ENCODE measurements around the gene SLC27A3.

SLC27A3 gene, protein sequence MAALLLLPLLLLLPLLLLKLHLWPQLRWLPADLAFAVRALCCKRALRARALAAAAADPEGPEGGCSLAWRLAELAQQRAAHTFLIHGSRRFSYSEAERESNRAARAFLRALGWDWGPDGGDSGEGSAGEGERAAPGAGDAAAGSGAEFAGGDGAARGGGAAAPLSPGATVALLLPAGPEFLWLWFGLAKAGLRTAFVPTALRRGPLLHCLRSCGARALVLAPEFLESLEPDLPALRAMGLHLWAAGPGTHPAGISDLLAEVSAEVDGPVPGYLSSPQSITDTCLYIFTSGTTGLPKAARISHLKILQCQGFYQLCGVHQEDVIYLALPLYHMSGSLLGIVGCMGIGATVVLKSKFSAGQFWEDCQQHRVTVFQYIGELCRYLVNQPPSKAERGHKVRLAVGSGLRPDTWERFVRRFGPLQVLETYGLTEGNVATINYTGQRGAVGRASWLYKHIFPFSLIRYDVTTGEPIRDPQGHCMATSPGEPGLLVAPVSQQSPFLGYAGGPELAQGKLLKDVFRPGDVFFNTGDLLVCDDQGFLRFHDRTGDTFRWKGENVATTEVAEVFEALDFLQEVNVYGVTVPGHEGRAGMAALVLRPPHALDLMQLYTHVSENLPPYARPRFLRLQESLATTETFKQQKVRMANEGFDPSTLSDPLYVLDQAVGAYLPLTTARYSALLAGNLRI

GRCh38 chr1:153774780-153775457 is at the start of gene SLC27A3:
TSS of gene SLC27A3 (plus strand) at chr1:153775407. CDS start at chr1:153775498, 91 bp downstream.
- peak; percentile 55 to 83 for DNase-seq (ENCODE audit: low spot score in 2 of 2)
- H3K36me3 ChIP-seq (replicated peaks): peaks cover 30% of the 10 kb centered on the region
- peak within 1 kb of the TSS; percentile 57 for H3K4me3 ChIP-seq
- peaks cover 6% of the 10 kb centered on the region; the same call in 1 of the 2 replicates for H3K4me1 ChIP-seq
- no peaks in the 10 kb centered on the region for H3K9me3 ChIP-seq
- in situ Hi-C loops (cut with MboI; ENCODE audit: low sequenced_read_pairs): loop anchor here (25.0 kb wide), 2 partner anchors 212 to 413 kb away; partner anchors contain the start of genes JTB, RAB13, RPS27 and S100A9
- no peaks in the 10 kb centered on the region for H3K27me3 ChIP-seq (ENCODE audit: low read depth)

DNA sequence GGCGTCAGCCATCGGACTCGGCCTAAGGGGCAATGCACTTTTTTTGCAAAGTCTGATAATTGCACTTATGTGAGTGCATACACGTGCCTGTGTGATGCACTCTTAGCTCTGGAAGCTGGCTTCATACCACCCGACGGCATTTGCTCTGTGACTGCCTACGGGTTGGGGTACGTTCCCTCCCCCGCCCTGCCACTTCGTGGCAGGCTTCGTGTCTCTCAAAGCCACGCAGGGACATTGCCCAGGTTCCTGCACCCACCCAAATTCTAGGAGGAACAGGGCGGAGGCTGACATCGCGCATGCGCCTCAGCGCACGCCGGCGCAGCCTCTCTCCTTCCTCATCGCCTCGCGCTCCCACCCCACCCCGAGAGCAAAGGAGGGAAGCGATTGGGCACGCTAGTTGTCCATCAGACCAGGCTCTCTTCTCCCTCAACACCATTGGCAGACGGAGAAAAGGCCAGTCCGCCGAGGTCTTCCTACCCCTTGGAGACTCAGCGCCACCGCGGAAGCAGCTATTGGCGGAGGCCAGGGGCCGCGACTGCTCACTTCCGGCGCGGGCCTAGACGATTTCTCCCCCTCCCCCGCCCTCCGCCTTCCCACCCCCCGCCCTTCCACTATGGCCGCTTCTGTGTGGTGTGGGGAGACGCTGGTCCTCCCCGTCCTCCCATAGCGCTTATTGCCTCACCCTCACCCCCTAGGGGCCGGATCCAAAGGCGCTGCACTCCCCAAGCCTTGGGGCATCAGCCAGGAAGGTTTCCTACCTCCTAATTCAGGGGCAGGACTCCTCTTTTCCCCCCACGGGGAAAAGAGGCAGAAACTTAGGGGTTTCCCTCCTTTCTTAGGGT is 47.5 kb upstream of the SLC27A3 start, which contains the start of gene INTS3:
Gene INTS3 (plus strand): TSS at position 588 of the 842 bp plus-strand sequence. CDS start 585 bp downstream, outside the sequence.
- DNase-seq (ENCODE audit: low spot score in 2 of 2): peak; percentile 100
- no peaks in the 10 kb centered on the region for H3K9me3 ChIP-seq
- peaks cover 5% of the 10 kb centered on the region; the same call in 1 of the 2 replicates for H3K36me3 ChIP-seq (replicated peaks)
- peaks cover 12% of the 10 kb centered on the region for H3K4me1 ChIP-seq
- no peaks in the 10 kb centered on the region for H3K27me3 ChIP-seq (ENCODE audit: low read depth)
- in situ Hi-C loops (cut with MboI; ENCODE audit: low sequenced_read_pairs): no loop called here
- H3K4me3 ChIP-seq: peak within 1 kb of the TSS; percentile 59

- H3K4me3 ChIP-seq: peak overlapping the region; percentile 59
- no peaks in the 10 kb centered on the region for H3K9me3 ChIP-seq
- peaks cover 12% of the 10 kb centered on the region for H3K4me1 ChIP-seq
- H3K36me3 ChIP-seq (replicated peaks): peaks cover 5% of the 10 kb centered on the region; the same call in 1 of the 2 replicates
- DNase-seq (ENCODE audit: low spot score in 2 of 2): peak; percentile 17 to 56
- no peaks in the 10 kb centered on the region for H3K27me3 ChIP-seq (ENCODE audit: low read depth)
- in situ Hi-C loops (cut with MboI; ENCODE audit: low sequenced_read_pairs): no loop called here
These were observed 46.7 kb upstream of the SLC27A3 start for GRCh38 chr1:153728305-153729066.

DNA sequence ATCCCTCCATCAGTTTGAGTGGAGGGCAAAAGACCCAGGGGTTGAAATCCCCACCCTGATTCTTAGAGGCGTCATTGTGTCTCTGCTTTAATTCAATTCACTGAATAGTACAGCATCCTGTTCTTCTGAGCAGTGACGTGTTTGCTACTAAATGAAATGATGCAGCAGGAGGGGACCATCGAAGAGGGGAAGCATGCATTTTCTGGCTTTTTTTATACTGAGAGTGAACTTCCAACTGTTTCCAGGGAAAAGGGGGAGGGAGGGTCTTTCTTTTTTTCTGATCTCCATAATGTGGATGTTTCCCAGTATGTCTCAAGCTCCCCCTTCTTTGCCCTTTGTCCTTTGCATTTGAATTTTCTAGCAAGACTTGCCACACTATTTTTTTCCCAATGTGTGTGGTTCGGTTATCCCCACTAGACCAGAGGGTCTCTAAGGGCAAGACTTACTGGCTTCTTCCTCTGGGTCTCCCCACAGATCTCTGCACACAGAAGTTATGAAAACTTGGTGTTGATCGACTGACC is 44.7 kb upstream of the SLC27A3 start:
- no peak for DNase-seq (ENCODE audit: low spot score in 2 of 2)
- in situ Hi-C loops (cut with MboI; ENCODE audit: low sequenced_read_pairs): no loop called here
- peaks cover 10% of the 10 kb centered on the region for H3K36me3 ChIP-seq (replicated peaks)
- peaks cover 12% of the 10 kb centered on the region for H3K4me1 ChIP-seq
- H3K27me3 ChIP-seq (ENCODE audit: low read depth): no peaks in the 10 kb centered on the region
- H3K9me3 ChIP-seq: no peaks in the 10 kb centered on the region
- no peak overlapping the region for H3K4me3 ChIP-seq

- in situ Hi-C loops (cut with MboI; ENCODE audit: low sequenced_read_pairs): no loop called here
- DNase-seq (ENCODE audit: low spot score in 2 of 2): no peak
- Histone ChIP-seq H3K9me3 (no peaks in the 10 kb centered on the region), H3K27me3 (ENCODE audit: low read depth) (no peaks in the 10 kb centered on the region), H3K4me1 (peaks cover 7% of the 10 kb centered on the region), H3K36me3 (replicated peaks) (peaks cover 13% of the 10 kb centered on the region), H3K4me3 (no peak overlapping the region)
These were observed 41.2 kb upstream of the SLC27A3 start for GRCh38 chr1:153733970-153734369.

DNA sequence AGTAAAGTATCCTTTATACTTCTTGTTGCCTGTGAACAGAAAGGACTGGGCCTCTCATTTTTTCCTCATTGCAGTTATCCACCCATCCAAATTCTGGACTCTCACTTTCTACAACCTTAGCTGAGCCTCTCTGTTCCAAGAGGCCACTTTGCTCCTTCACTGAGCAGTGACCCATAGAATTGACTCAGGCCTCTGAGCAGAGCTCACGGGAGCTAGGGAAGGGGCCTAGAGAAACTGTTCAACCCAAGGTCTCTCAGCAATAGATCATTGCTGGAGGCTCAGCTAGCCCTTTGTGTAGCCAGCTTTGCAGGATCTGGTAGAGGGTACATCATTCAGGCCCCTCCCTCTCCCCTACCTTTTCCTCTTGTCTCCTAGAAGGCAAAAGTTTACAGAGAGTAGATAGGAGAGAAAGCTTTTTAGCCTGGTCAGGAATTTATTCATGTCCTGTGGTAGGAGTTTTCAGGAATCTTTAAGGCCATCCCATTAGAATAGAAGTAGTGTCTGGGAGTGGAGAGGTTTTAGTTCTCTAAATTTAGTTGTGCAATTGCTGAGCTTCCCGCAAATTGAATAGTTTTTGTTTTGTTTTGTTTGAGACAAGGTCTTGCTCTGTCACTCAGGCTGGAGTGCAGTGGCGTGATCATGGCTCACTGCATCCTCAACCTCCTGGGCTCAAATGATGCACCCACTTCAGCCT is 40.7 kb upstream of the SLC27A3 start:
- Histone ChIP-seq H3K36me3 (replicated peaks) (peaks cover 13% of the 10 kb centered on the region), H3K27me3 (ENCODE audit: low read depth) (no peaks in the 10 kb centered on the region), H3K4me1 (peaks cover 7% of the 10 kb centered on the region), H3K4me3 (no peak overlapping the region), H3K9me3 (no peaks in the 10 kb centered on the region)
- DNase-seq (ENCODE audit: low spot score in 2 of 2): no peak
- in situ Hi-C loops (cut with MboI; ENCODE audit: low sequenced_read_pairs): no loop called here

DNA sequence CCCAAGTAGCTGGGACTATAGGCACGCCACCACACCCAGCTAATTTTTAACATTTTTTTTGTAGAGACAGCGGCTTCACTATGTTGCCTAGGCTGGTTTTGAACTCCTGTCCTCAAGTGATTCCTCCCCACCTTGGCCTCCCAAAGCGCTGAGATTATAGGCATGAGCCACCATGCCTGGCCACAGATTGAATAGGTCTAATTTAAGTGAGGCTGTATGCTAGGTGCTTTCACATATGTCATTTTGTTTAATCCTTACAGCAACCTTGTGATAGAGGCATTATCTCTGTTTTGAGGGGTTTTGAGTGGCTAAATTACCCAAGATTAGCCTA is 40.2 kb upstream of the SLC27A3 start:
- in situ Hi-C loops (cut with MboI; ENCODE audit: low sequenced_read_pairs): no loop called here
- DNase-seq (ENCODE audit: low spot score in 2 of 2): no peak
- no peak overlapping the region for H3K4me3 ChIP-seq
- peaks cover 15% of the 10 kb centered on the region for H3K36me3 ChIP-seq (replicated peaks)
- H3K27me3 ChIP-seq (ENCODE audit: low read depth): no peaks in the 10 kb centered on the region
- peaks cover 5% of the 10 kb centered on the region; the same call in 1 of the 2 replicates for H3K4me1 ChIP-seq
- H3K9me3 ChIP-seq: no peaks in the 10 kb centered on the region

GRCh38 chr1:153741986-153742385 is 33.2 kb upstream of the SLC27A3 start:
- DNase-seq (ENCODE audit: low spot score in 2 of 2): no peak
- H3K27me3 ChIP-seq (ENCODE audit: low read depth): no peaks in the 10 kb centered on the region
- H3K4me3 ChIP-seq: no peak overlapping the region
- no peaks in the 10 kb centered on the region for H3K9me3 ChIP-seq
- no peaks in the 10 kb centered on the region for H3K4me1 ChIP-seq
- H3K36me3 ChIP-seq (replicated peaks): peaks cover 57% of the 10 kb centered on the region
- in situ Hi-C loops (cut with MboI; ENCODE audit: low sequenced_read_pairs): loop anchor here (10.0 kb wide), 2 partner anchors 67 to 237 kb away; partner anchors contain the start of genes ILF2 and NPR1

- Histone ChIP-seq H3K9me3 (no peaks in the 10 kb centered on the region), H3K27me3 (ENCODE audit: low read depth) (no peaks in the 10 kb centered on the region), H3K36me3 (replicated peaks) (peaks cover 63% of the 10 kb centered on the region), H3K4me3 (no peak overlapping the region), H3K4me1 (no peaks in the 10 kb centered on the region)
- DNase-seq (ENCODE audit: low spot score in 2 of 2): no peak
- in situ Hi-C loops (cut with MboI; ENCODE audit: low sequenced_read_pairs): loop anchor here (10.0 kb wide), 2 partner anchors 68 to 238 kb away; partner anchors contain the start of genes ILF2 and NPR1
These were observed 32.6 kb upstream of the SLC27A3 start for GRCh38 chr1:153742411-153743142.

DNA sequence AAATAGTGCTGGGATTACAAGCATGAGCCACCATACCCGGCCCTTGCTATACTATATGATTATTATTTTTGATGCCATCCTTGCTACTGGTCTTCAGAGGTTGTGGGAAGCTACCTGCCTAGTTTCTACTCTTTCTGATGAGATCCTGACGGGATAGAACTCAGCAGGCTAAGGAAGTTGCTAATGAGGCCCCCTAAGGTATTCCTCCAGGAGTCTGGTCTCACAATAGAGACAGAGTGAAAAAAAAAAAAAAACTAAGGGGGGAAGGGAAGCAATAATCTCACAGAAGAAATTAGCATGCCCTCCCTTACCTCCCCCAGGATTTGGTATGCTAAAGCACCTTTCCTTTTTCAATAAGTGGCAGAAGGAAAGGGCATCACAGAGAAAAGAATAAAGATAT is 29.8 kb upstream of the SLC27A3 start:
- in situ Hi-C loops (cut with MboI; ENCODE audit: low sequenced_read_pairs): loop anchor here (10.0 kb wide), 2 partner anchors 71 to 241 kb away; partner anchors contain the start of genes ILF2 and NPR1
- Histone ChIP-seq H3K27me3 (ENCODE audit: low read depth) (no peaks in the 10 kb centered on the region), H3K4me1 (no peaks in the 10 kb centered on the region), H3K9me3 (no peaks in the 10 kb centered on the region), H3K36me3 (replicated peaks) (peaks cover 84% of the 10 kb centered on the region), H3K4me3 (no peak overlapping the region)
- DNase-seq (ENCODE audit: low spot score in 2 of 2): no peak

DNA sequence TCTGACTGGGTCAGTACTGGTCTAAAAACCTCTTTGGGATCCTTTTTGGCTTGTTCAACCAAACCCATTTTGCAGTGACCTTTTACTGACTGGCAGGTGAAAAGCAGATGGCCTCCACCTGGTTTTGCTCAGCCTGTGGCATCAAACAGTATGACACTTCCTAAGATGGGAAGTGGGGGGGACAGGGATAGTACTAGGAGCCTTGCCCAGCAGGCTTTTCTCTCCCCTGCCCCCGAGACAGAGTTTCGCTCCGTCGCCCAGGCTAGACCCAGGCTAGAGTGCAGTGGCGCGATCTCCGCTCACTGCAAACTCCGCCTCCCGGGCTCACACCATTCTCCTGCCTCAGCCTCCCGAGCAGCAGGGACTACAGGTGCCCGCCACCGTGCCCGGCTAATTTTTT is 29.0 kb upstream of the SLC27A3 start:
- Histone ChIP-seq H3K27me3 (ENCODE audit: low read depth) (no peaks in the 10 kb centered on the region), H3K4me3 (no peak overlapping the region), H3K4me1 (no peaks in the 10 kb centered on the region), H3K9me3 (no peaks in the 10 kb centered on the region), H3K36me3 (replicated peaks) (peaks cover 84% of the 10 kb centered on the region)
- in situ Hi-C loops (cut with MboI; ENCODE audit: low sequenced_read_pairs): loop anchor here (10.0 kb wide), 2 partner anchors 71 to 241 kb away; partner anchors contain the start of genes ILF2 and NPR1
- DNase-seq (ENCODE audit: low spot score in 2 of 2): no peak
